Measurements from ENCODE around the gene TMEM114.

TMEM114 gene

GRCh38 chr16:8548166-8548565 is 42.1 kb downstream of the TMEM114 start:
- no peak for DNase-seq (ENCODE audit: low read depth)

- DNase-seq (ENCODE audit: low read depth) = no peak
These were observed 42.5 kb downstream of the TMEM114 start for GRCh38 chr16:8547762-8548161.

GRCh38 chr16:8544406-8544805 is 45.9 kb downstream of the TMEM114 start:
- DNase-seq (ENCODE audit: low read depth) = no peak

- no peak for DNase-seq (ENCODE audit: low read depth)
These were observed 47.1 kb downstream of the TMEM114 start for GRCh38 chr16:8543258-8543657.

- DNase-seq (ENCODE audit: low read depth) = no peak
These were observed 47.9 kb downstream of the TMEM114 start for GRCh38 chr16:8542393-8542792.

- DNase-seq (ENCODE audit: low read depth) = no peak
These were observed 48.4 kb downstream of the TMEM114 start for GRCh38 chr16:8541868-8542267.

- DNase-seq (ENCODE audit: low read depth) = no peak
These were observed 52.5 kb downstream of the TMEM114 start for GRCh38 chr16:8537691-8538342.

GRCh38 chr16:8533509-8533908 is 56.8 kb downstream of the TMEM114 start:
- DNase-seq (ENCODE audit: low read depth) = no peak

- no peak for DNase-seq (ENCODE audit: low read depth)
These were observed 59.4 kb downstream of the TMEM114 start for GRCh38 chr16:8530752-8531384.

- DNase-seq (ENCODE audit: low read depth) = no peak
These were observed 61.8 kb downstream of the TMEM114 start for GRCh38 chr16:8528471-8528870.

- DNase-seq (ENCODE audit: low read depth) = no peak
These were observed 66.4 kb downstream of the TMEM114 start for GRCh38 chr16:8523932-8524331.

GRCh38 chr16:8522757-8523156 is 67.6 kb downstream of the TMEM114 start:
- DNase-seq (ENCODE audit: low read depth) = peak; percentile 16

GRCh38 chr16:8519643-8520042 is 70.7 kb downstream of the TMEM114 start:
- no peak for DNase-seq (ENCODE audit: low read depth)

All from stimulated activated CD4-positive, alpha-beta T cell treated with anti-CD3 and anti-CD28 coated beads, Interleukin-2, amount 100 ng/mL, for 4 hours (primary cell).